Smooth muscle cell (in vitro differentiated cells): Measurements from ENCODE around the gene CTPS2. TPM values are rescaled to one million over a fixed set of nuclear protein-coding genes. Genes with fewer than 3 reads are reported as not detected.

Source experiments
- DNase-seq: peaks from one replicate; lab custom pipeline; 2025; ENCODE audit not compliant: unreplicated experiment; lab: John Stamatoyannopoulos, UW
- H2AFZ ChIP-seq: fragments of 200-600 bp; sonication (generic); 2 replicates; pipeline ENCODE4 v1.6.0; 2016; ENCODE audit warnings: antibody characterized with exemption, low read depth, mild to moderate bottlenecking
- H3F3A ChIP-seq: fragments of 200-600 bp; sonication (generic); 2 replicates; pipeline ENCODE4 v1.6.0; 2017; ENCODE audit warnings: antibody characterized with exemption, low read depth
- H3K27ac ChIP-seq: fragments of 200-600 bp; sonication (generic); 2 replicates; pipeline ENCODE4 v1.5.1; 2016; ENCODE audit warnings: low read depth, mild to moderate bottlenecking
- H3K27me3 ChIP-seq: fragments of 200-600 bp; sonication (generic); 2 replicates; pipeline ENCODE4 v1.6.1; 2016; ENCODE audit warnings: low read depth, mild to moderate bottlenecking
- H3K36me3 ChIP-seq: fragments of 200-600 bp; sonication (generic); 2 replicates; pipeline ENCODE4 v1.5.1; 2016; ENCODE audit warnings: low read depth
- H3K4me1 ChIP-seq: fragments of 200-600 bp; sonication (generic); 2 replicates; pipeline ENCODE4 v1.5.1; 2016; ENCODE audit warnings: low read depth
- H3K4me2 ChIP-seq: fragments of 200-600 bp; sonication (generic); 2 replicates; pipeline ENCODE4 v1.6.0; 2016; ENCODE audit warnings: mild to moderate bottlenecking
- H3K4me3 ChIP-seq: fragments of 200-600 bp; sonication (generic); 2 replicates; pipeline ENCODE4 v1.5.1; 2016; ENCODE audit warnings: mild to moderate bottlenecking
- H3K79me2 ChIP-seq: fragments of 200-600 bp; sonication (generic); 2 replicates; pipeline ENCODE4 v1.6.0; 2016; ENCODE audit warnings: low read depth, mild to moderate bottlenecking
- H3K9ac ChIP-seq: fragments of 200-600 bp; sonication (generic); 2 replicates; pipeline ENCODE4 v1.6.0; 2016; ENCODE audit warnings: low read depth
- H3K9me3 ChIP-seq: fragments of 200-600 bp; sonication (generic); replicated peaks from 2 replicates; pipeline ENCODE4 v1.5.1; 2016; ENCODE audit warnings: low read depth
- H4K20me1 ChIP-seq: fragments of 200-600 bp; sonication (generic); 2 replicates; pipeline ENCODE4 v1.6.0; 2016; ENCODE audit warnings: low read depth
- WGBS: methylation state at CpG from one replicate; pipeline ENCODE4 v1.1.7; 2016; ENCODE audit warnings: low lambda C conversion rate; 5-methylcytosine and 5-hydroxymethylcytosine counted together
- polyA plus RNA-seq: library from polyadenylated mRNA; unstranded; fragments of >200 nt; fragmentation: Nextera tagmentation; extraction: Ambion mirVana; gene quantifications from 2 replicates; pipeline ENCODE4 v1.2.1, GENCODE V29; 2016
- total RNA-seq: library from RNA; depleted of rRNA; stranded (reverse); fragments of >200 nt; gene quantifications from 2 replicates; pipeline ENCODE4 v1.2.3, GENCODE V29; 2014
- TF ChIP-seq, protein P1 (sequence below): fragments of 200-600 bp; sonication (generic); IDR thresholded peaks from 2 replicates; pipeline ENCODE4 v1.5.1; 2017; ENCODE audit warnings: borderline replicate concordance, mild to moderate bottlenecking, antibody characterized with exemption; ENCODE audit not compliant: insufficient read depth, poor library complexity, severe bottlenecking

The CTPS2 gene
- total and polyA plus RNA-seq, 2 experiments from 2014 or later: 19.4 to 37.1 TPM

DNA sequence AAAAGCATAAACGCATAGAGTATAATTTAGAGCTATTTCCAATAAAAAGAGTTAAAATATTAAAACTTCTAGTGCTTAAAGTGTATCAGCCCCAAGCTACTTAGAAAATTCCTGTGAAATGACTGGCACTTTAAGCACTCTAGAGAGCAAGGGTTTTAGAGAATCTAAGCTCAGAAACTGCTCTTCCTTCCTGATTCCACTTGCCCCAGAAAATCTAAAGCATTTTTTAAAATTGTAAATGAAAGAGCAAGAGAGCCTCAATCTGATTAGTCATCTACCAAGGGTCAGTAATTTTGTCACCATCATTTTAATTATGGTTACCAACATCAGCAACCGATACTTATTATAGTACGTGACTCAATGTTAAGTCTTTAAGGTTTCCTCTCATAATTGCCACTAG lies 25.0 kb downstream of the CTPS2 start:
- Histone ChIP-seq H3K4me1 (no peaks in the 10 kb centered on the region), H3K4me2 (no peak overlapping the region), H3K4me3 (no peak overlapping the region), H3K9ac (no peak overlapping the region), H3K27ac (no peak overlapping the region), H3K27me3 (no peaks in the 10 kb centered on the region), H3K79me2 (no peaks in the 10 kb centered on the region), H3K9me3 (no peaks in the 10 kb centered on the region), H2AFZ (no peak overlapping the region), H3F3A (no peaks in the 10 kb centered on the region), H4K20me1 (no peaks in the 10 kb centered on the region), H3K36me3 (no peaks in the 10 kb centered on the region)
- TF ChIP-seq, protein P1, sequence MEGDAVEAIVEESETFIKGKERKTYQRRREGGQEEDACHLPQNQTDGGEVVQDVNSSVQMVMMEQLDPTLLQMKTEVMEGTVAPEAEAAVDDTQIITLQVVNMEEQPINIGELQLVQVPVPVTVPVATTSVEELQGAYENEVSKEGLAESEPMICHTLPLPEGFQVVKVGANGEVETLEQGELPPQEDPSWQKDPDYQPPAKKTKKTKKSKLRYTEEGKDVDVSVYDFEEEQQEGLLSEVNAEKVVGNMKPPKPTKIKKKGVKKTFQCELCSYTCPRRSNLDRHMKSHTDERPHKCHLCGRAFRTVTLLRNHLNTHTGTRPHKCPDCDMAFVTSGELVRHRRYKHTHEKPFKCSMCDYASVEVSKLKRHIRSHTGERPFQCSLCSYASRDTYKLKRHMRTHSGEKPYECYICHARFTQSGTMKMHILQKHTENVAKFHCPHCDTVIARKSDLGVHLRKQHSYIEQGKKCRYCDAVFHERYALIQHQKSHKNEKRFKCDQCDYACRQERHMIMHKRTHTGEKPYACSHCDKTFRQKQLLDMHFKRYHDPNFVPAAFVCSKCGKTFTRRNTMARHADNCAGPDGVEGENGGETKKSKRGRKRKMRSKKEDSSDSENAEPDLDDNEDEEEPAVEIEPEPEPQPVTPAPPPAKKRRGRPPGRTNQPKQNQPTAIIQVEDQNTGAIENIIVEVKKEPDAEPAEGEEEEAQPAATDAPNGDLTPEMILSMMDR: no peak
- DNase-seq: no peak
- WGBS: 91% methylated on average over 3 of the region's 3 CpGs

DNA sequence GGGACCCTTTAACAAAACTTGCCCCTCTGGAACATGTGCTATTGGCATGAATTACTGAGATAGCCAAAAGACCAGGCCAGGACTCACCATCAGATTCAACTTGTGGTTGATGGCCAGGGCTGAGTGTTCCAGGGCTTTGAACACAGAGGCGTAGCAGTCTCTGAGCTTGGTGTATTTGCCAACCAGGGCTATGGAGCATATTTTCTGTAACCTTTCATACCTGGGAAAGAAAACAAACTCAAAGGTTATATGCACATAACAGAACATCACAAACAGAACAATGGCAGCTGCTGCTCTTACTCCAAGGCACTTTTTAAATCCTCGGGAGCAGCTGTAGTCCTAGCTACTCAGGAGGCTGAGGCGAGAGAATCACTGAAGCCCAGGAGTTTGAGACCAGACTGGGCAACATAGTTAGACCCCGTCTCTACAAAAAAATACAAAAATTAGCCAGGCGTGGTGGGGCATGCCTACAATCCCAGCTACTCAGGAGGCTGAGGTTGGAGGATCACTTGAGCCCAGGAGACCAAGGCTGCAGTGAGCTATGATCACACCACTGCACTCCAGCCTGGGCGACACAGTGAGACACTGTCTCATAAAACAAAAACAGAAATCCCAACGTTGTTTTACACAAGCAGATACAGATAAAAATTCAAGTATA lies 29.3 kb downstream of the CTPS2 start:
- Histone ChIP-seq H3K27me3 (no peaks in the 10 kb centered on the region), H3K9me3 (no peaks in the 10 kb centered on the region), H3K4me1 (no peaks in the 10 kb centered on the region), H3K9ac (no peak overlapping the region), H3K27ac (no peak overlapping the region), H3K4me2 (no peak overlapping the region), H3K4me3 (no peak overlapping the region), H4K20me1 (no peaks in the 10 kb centered on the region), H2AFZ (no peak overlapping the region), H3K79me2 (no peaks in the 10 kb centered on the region), H3F3A (no peaks in the 10 kb centered on the region), H3K36me3 (peaks cover 7% of the 10 kb centered on the region)
- TF ChIP-seq, protein P1: no peak
- DNase-seq: no peak
- WGBS: 97% methylated on average over 7 of the region's 7 CpGs

DNA sequence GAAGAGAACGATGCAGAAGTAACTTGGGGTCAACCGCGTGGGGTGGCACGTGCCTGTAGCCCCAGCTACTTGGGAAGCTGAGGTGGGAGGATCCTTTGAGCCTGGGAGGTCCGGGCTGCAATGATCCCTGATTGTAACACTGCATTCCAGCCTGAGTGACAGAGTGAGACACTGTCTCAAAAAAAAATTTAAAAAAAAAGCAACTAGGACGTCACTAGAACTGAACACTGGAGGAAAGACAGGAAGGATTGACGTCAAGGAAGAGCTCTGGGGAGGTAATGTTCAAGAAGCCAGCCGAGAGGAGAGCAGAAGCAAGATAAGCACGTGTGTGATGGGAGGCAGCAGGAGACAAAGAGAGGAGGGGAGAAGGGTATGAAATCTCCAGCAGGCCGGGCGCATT lies 33.8 kb downstream of the CTPS2 start:
- Histone ChIP-seq H3K27ac (no peak overlapping the region), H3K36me3 (peaks cover 9% of the 10 kb centered on the region), H3F3A (no peaks in the 10 kb centered on the region), H3K27me3 (no peaks in the 10 kb centered on the region), H2AFZ (no peak overlapping the region), H3K4me1 (no peaks in the 10 kb centered on the region), H3K9ac (no peak overlapping the region), H3K79me2 (no peaks in the 10 kb centered on the region), H3K4me2 (no peak overlapping the region), H4K20me1 (no peaks in the 10 kb centered on the region), H3K4me3 (no peak overlapping the region), H3K9me3 (no peaks in the 10 kb centered on the region)
- DNase-seq: no peak
- 90% methylated on average over 11 of the region's 11 CpGs for WGBS
- TF ChIP-seq, protein P1: no peak

DNA sequence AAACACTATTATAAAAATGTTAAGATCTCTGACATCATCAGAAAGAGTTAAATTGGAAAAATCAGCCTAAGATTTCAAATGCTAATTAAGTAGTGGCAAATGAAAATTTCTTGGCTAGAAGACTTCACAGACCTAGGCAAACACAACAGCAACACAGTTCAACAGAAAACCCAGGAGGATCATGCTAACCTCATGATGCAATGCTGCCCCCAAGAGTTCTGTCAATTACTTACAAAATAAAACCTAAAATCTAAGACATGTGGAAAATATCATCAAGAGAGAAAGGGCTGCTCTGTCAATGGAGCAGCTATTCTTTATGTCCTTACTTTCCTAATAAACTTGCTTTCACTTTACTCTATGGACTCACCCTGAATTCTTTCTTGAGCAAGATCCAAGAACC lies 41.5 kb downstream of the CTPS2 start:
- DNase-seq: no peak
- Histone ChIP-seq H3K9ac (no peak overlapping the region), H2AFZ (no peak overlapping the region), H3K36me3 (no peaks in the 10 kb centered on the region), H3K4me1 (no peaks in the 10 kb centered on the region), H4K20me1 (no peaks in the 10 kb centered on the region), H3K27me3 (no peaks in the 10 kb centered on the region), H3K4me2 (no peak overlapping the region), H3K9me3 (no peaks in the 10 kb centered on the region), H3K79me2 (no peaks in the 10 kb centered on the region), H3K4me3 (no peak overlapping the region), H3F3A (no peaks in the 10 kb centered on the region), H3K27ac (no peak overlapping the region)
- TF ChIP-seq, protein P1: peak; percentile 39
